HG03439 (cell line): ENCODE data around the gene PCDHGA7.
"Not testable (repeated sequence)": the region's sequence is repeated elsewhere in the genome, so short reads cannot be mapped to it uniquely, and the experiment has no call there.

Experiments used
- ATAC-seq: cut with Tn5 transposase; IDR thresholded peaks from one replicate; pipeline ENCODE4 v1.9.1; 2021; ENCODE audit warnings: mild to moderate bottlenecking, moderate library complexity; ENCODE audit not compliant: unreplicated experiment

PCDHGA7 gene

GRCh38 chr5:141382469-141383294 is at the start of gene PCDHGA7:
TSS of gene PCDHGA7 (plus strand) at chr5:141382742. CDS start at chr5:141382900, 158 bp downstream.
- no peak for ATAC-seq

GRCh38 chr5:141338538-141339306 is 43.8 kb upstream of the PCDHGA7 start, which contains the start of gene PCDHGA2:
TSS of gene PCDHGA2 (plus strand) at chr5:141338760.
- ATAC-seq = no peak

- ATAC-seq = not testable (repeated sequence)
Observed at GRCh38 chr5:141340781-141341354, 41.7 kb upstream of the PCDHGA7 start.

- ATAC-seq = no peak
Observed at GRCh38 chr5:141342773-141343172, 39.8 kb upstream of the PCDHGA7 start.

DNA sequence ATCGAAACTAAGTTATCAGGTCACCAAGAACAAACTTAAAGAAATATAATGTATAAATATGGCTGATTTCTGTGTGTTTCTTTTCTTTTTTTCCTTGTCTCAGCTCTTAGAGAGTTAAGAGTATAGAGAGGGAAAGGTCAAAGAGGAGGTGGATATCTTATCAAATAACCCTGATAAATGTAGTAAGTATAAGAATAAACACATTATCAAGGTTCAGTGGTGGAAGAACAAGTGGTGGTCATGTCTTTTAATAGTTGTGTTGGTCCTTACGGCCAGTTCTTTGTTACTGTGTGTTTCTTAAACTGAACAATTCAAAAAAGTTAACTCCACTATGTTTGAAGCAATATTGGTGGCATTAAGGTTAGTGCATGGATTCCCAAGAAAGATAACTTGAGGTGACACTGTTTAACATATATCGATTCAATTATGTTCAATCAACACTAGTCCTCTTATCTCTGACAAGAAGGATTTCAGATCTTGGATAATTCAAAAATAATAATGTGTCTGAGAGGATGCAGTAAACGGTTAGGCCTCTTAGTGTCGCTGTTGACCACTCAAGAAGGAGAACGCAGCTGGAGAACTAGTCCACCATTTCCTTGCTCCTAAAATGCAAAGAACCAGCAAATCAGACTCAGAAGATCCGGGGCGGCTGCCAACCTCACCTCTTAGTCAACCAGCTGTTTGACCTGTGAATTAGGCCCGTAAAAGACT is 39.1 kb upstream of the PCDHGA7 start, which contains the start of gene PCDHGA3:
Gene PCDHGA3, plus strand, starts transcription at position 588 of the 711 bp plus-strand sequence. CDS start 205 bp downstream, outside the sequence.
- no peak for ATAC-seq

DNA sequence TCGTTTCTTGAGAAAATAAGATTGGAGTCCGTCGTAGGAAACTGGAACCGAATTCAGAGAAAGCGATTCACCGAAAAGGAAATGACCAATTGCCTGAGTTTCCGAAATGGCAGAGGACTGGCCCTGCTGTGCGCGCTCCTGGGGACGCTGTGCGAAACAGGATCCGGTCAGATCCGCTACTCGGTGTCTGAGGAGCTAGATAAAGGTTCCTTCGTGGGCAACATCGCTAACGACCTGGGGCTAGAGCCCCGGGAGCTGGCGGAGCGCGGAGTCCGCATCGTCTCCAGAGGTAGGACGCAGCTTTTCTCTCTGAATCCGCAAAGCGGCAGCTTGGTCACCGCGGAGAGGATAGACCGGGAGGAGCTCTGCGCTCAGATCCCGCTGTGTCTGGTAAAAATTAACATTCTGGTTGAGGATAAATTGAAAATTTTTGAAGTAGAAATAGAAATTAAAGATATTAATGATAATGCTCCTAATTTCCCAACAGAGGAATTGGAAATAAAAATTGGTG is 38.5 kb upstream of the PCDHGA7 start:
- no peak for ATAC-seq

DNA sequence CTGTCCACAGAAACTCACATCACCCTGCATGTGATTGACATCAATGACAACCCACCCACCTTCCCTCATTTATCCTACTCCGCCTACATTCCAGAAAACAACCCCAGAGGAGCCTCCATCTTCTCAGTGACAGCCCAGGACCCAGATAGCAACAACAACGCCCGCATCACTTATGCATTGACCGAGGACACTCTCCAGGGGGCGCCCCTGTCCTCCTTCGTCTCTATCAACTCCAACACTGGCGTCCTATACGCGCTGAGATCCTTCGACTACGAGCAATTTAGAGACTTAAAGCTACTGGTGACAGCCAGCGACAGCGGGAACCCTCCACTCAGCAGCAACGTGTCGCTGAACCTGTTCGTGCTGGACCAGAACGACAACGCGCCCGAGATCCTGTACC is 37.2 kb upstream of the PCDHGA7 start:
- no peak for ATAC-seq

DNA sequence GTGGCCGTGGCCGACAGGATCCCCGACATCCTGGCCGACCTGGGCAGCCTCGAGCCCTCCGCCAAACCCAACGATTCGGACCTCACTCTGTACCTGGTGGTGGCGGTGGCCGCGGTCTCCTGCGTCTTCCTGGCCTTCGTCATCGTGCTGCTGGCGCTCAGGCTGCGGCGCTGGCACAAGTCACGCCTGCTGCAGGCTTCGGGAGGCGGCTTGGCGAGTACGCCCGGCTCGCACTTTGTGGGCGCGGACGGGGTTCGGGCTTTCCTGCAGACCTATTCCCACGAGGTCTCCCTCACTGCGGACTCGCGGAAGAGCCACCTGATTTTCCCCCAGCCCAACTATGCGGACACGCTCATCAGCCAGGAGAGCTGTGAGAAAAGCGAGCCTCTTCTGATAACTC is 36.5 kb upstream of the PCDHGA7 start:
- not testable (repeated sequence) for ATAC-seq

DNA sequence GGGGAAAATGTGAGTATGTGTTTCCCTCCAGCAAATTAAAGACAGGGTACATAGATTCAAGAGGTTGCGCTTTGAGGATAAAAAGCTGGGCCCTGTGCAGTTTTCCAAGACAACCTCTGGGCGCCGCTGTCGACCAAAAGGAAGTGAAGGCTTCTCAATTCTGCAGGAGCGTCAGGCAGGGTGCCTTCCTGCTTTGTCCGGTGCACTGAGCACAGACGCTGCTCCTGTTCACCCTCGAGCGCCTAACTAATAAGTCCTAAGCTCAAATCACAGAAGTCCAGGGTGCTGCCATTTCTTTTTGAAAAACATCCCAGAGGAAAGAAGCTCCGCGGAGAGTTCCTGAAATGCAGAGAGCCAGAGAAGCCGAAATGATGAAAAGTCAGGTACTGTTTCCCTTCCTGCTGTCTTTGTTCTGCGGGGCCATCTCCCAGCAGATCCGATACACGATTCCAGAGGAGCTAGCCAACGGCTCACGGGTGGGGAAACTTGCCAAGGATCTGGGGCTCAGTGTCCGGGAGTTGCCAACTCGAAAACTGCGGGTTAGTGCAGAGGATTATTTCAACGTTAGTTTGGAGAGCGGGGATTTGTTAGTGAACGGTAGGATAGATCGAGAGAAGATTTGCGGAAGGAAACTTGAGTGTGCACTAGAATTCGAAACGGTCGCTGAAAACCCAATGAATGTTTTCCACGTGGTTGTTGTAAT is 32.5 kb upstream of the PCDHGA7 start, which contains the start of gene PCDHGB1:
Gene PCDHGB1, plus strand, starts transcription at position 183 of the 703 bp plus-strand sequence. Its CDS starts 162 bp downstream, at position 345.
- no peak for ATAC-seq

- no peak for ATAC-seq
Observed at GRCh38 chr5:141351591-141351990, 31.0 kb upstream of the PCDHGA7 start.

GRCh38 chr5:141354900-141355469 is 27.6 kb upstream of the PCDHGA7 start, which contains the start of gene PCDHGA4:
TSS of gene PCDHGA4 (plus strand) at chr5:141355021. CDS start at chr5:141355108, 87 bp downstream.
- no peak for ATAC-seq

DNA sequence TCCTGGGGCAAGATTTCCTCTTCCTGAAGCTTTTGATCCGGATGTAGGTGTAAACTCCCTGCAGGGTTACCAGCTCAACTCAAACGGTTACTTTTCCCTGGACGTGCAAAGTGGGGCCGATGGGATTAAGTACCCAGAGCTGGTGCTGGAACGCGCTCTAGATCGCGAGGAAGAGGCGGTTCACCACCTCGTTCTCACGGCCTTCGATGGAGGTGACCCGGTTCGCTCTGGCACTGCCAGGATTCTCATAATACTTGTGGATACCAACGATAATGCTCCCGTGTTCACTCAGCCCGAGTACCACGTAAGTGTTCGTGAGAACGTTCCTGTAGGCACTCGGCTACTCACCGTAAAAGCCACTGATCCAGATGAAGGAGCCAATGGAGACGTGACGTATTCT is 26.9 kb upstream of the PCDHGA7 start:
- no peak for ATAC-seq

GRCh38 chr5:141356133-141356532 is 26.4 kb upstream of the PCDHGA7 start:
- ATAC-seq = no peak

GRCh38 chr5:141356950-141357349 is 25.6 kb upstream of the PCDHGA7 start:
- ATAC-seq = no peak

GRCh38 chr5:141359790-141360426 is 22.6 kb upstream of the PCDHGA7 start, which contains the start of gene PCDHGB2:
TSS of gene PCDHGB2 (plus strand) at chr5:141359994. CDS start at chr5:141360136, 142 bp downstream.
- ATAC-seq = no peak

DNA sequence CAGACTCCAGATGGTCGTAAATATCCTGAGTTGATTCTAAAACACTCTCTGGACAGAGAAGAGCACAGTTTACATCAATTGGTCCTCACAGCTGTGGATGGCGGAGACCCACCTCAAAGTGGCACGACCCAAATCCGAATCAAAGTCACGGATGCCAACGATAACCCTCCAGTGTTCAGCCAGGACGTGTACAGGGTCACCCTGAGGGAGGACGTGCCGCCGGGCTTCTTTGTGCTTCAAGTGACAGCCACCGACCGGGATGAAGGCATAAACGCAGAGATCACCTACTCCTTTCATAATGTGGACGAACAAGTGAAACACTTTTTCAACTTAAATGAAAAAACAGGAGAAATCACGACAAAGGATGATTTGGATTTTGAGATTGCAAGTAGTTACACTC is 21.9 kb upstream of the PCDHGA7 start:
- ATAC-seq = no peak

DNA sequence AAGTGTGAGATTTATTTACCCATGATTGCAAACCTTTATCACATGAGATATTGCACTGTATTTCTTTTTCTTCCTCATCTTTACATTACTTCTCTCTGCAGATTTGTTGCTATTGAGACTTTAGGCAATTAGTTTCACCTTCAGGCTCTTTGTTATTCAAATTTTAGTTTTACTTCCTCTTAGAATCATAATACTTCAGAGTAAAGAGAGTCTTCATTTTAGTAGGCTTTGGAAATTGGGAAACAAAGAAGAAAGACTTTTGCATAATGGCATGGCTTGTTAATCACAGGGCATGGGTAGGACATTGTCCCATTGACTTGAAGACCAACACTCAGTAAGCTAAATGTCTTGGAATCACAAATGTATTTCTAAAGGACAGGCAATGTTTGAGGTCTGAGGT is 19.8 kb upstream of the PCDHGA7 start:
- no peak for ATAC-seq

DNA sequence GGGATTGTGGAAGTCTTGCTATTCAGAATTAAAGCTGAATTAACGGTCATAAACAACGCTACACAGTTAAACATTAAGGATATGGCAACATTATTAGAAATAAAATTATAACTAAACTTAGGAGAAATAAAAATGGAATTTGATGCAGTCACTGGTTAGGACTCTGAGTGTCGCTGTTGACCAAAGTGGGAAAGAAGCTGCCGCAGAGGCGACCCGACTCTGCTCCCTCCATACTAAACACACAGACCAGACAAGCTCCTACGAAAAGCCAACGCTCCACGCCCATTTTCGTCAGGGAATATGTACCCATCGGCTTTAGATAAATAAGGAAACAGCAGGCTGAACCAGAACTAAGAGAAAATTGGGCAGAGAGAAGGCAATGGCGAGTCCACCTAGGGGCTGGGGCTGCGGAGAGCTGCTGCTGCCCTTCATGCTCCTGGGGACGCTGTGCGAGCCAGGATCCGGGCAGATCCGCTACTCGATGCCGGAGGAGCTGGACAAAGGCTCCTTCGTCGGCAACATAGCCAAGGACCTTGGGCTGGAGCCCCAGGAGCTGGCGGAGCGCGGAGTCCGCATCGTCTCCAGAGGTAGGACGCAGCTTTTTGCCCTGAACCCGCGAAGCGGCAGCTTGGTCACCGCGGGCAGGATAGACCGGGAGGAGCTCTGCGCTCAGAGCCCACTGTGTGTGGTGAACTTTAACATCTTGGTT is 18.4 kb upstream of the PCDHGA7 start, which contains the start of gene PCDHGA5:
Gene PCDHGA5, plus strand, starts transcription at position 211 of the 709 bp plus-strand sequence. Its CDS starts 169 bp downstream, at position 380.
- no peak for ATAC-seq
